ENCODE measurements around the gene TBC1D16. TPM values are rescaled to one million over a fixed set of nuclear protein-coding genes. Genes with fewer than 3 reads are reported as not detected.

The TBC1D16 gene
- total and polyA plus RNA-seq, 2 experiments from 2014 or later, result 24.5 to 38.1 TPM

DNA sequence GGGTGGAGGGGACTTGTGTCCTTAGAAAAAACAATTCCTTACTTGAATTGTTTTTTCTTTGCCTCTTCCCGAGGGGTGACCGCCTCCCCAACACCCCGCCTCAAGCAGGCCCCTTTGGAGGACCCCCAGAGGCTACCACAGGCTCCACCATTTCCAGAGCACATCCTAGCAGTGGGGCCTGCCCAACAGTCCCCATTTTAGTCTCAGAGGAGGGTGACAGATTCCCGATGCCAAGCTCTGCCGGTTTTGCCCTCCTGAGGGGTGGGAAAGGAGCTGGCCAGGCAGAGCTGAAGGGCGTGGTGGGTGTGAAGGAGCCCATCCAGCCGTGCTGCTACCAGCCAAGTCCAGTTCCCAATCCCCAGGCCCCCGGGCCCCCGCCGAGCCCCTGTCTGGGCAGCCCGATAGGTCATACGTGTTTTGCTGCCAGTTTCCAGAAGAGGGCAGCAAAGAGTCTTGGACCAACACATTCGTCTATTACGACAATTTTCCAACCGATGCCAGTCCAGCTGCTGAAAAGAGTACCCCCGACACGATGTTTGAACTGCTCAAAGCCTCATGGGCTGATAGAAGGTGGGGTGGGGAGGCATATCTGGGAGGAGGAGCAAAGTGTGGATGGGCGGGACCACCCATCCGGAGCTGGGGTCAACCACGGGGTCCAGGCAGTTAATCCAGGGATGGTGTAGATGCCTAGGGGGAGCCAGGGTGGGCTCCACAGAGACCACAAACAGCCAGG is 46.9 kb upstream of the TBC1D16 start:
- H3K36me3 ChIP-seq (replicated peaks; ENCODE audit: insufficient read depth, low read depth), result no peaks in the 10 kb centered on the region
- H3K27ac ChIP-seq, result no peak overlapping the region
- peak; percentile 86 for DNase-seq (ENCODE audit: low spot score)
- 38% methylated on average over 20 of the region's 20 CpGs for WGBS (ENCODE audit: low lambda C conversion rate, missing lambda C conversion rate)
- H3K9me3 ChIP-seq (ENCODE audit: low read depth), result no peaks in the 10 kb centered on the region
- no peak overlapping the region for H3K4me3 ChIP-seq
- H2AFZ ChIP-seq, result no peak overlapping the region
- no peaks in the 10 kb centered on the region for H3K79me2 ChIP-seq
- H3K27me3 ChIP-seq, result no peaks in the 10 kb centered on the region
- TF ChIP-seq EZH2phosphoT487 (IDR thresholded peaks at IDR 0.05; ENCODE audit: low read depth, severe bottlenecking, unreplicated experiment), result no peak
- no peak for TF ChIP-seq EZH2 (IDR thresholded peaks at IDR 0.05; ENCODE audit: borderline replicate concordance)
- TF ChIP-seq, protein P1, sequence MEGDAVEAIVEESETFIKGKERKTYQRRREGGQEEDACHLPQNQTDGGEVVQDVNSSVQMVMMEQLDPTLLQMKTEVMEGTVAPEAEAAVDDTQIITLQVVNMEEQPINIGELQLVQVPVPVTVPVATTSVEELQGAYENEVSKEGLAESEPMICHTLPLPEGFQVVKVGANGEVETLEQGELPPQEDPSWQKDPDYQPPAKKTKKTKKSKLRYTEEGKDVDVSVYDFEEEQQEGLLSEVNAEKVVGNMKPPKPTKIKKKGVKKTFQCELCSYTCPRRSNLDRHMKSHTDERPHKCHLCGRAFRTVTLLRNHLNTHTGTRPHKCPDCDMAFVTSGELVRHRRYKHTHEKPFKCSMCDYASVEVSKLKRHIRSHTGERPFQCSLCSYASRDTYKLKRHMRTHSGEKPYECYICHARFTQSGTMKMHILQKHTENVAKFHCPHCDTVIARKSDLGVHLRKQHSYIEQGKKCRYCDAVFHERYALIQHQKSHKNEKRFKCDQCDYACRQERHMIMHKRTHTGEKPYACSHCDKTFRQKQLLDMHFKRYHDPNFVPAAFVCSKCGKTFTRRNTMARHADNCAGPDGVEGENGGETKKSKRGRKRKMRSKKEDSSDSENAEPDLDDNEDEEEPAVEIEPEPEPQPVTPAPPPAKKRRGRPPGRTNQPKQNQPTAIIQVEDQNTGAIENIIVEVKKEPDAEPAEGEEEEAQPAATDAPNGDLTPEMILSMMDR (IDR thresholded peaks at IDR 0.05; ENCODE audit: poor library complexity), result peak; percentile 81
- no peaks in the 10 kb centered on the region for H3K9me2 ChIP-seq (replicated peaks; ENCODE audit: insufficient read depth)
- H3K4me1 ChIP-seq (ENCODE audit: insufficient read depth), result no peaks in the 10 kb centered on the region
- H4K20me1 ChIP-seq (ENCODE audit: insufficient read depth, poor library complexity, severe bottlenecking), result no peaks in the 10 kb centered on the region
- peak overlapping the region; percentile 51 for H3K4me2 ChIP-seq

DNA sequence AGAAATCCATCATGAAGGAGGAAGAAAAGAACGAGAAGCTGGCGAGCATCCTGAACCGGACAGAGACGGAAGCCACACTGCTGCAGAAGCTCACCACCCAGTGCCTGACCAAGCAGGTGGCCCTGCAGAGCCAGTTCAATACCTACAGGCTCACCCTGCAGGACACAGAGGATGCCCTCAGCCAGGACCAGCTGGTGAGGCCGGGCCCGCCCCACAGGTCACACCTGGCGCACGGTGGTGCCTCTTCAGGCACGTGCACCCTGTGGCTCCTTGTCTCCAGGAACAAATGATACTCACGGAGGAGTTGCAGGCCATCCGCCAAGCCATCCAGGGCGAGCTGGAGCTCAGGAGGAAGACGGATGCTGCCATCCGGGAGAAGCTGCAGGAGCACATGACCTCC is 45.9 kb upstream of the TBC1D16 start:
- DNase-seq (ENCODE audit: low spot score), result no peak
- H3K9me2 ChIP-seq (replicated peaks; ENCODE audit: insufficient read depth), result no peaks in the 10 kb centered on the region
- H3K27ac ChIP-seq, result no peak overlapping the region
- H3K79me2 ChIP-seq, result no peaks in the 10 kb centered on the region
- H4K20me1 ChIP-seq (ENCODE audit: insufficient read depth, poor library complexity, severe bottlenecking), result no peaks in the 10 kb centered on the region
- no peaks in the 10 kb centered on the region for H3K36me3 ChIP-seq (replicated peaks; ENCODE audit: insufficient read depth, low read depth)
- TF ChIP-seq EZH2 (IDR thresholded peaks at IDR 0.05; ENCODE audit: borderline replicate concordance), result no peak
- TF ChIP-seq, protein P1 (IDR thresholded peaks at IDR 0.05; ENCODE audit: poor library complexity), result no peak
- no peak for TF ChIP-seq EZH2phosphoT487 (IDR thresholded peaks at IDR 0.05; ENCODE audit: low read depth, severe bottlenecking, unreplicated experiment)
- H3K4me3 ChIP-seq, result no peak overlapping the region
- no peaks in the 10 kb centered on the region for H3K27me3 ChIP-seq
- H2AFZ ChIP-seq, result no peak overlapping the region
- no peaks in the 10 kb centered on the region for H3K4me1 ChIP-seq (ENCODE audit: insufficient read depth)
- WGBS (ENCODE audit: low lambda C conversion rate, missing lambda C conversion rate), result 96% methylated on average over 14 of the region's 14 CpGs
- no peak overlapping the region for H3K4me2 ChIP-seq
- H3K9me3 ChIP-seq (ENCODE audit: low read depth), result no peaks in the 10 kb centered on the region

DNA sequence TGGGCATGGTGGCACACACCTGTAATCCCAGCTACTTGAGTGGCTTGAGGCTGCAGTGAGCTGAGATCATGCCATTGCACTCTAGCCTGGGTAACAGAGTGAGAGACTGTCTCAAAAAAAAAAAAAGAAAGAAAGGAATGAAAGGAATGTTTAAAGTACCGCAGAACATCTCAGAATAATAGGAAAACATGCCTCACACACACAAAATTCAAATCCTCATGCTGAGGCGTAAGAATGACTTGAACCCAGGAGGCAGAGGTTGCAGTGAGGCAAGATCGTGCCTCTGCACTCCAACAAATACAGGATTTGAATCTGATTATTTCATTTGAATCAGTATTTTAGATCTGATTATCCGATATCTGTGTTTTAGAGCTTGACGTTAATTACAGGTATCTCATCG is 44.4 kb upstream of the TBC1D16 start:
- no peaks in the 10 kb centered on the region for H3K4me1 ChIP-seq (ENCODE audit: insufficient read depth)
- no peak overlapping the region for H2AFZ ChIP-seq
- no peak overlapping the region for H3K27ac ChIP-seq
- no peaks in the 10 kb centered on the region for H3K9me2 ChIP-seq (replicated peaks; ENCODE audit: insufficient read depth)
- 84% methylated on average over 6 of the region's 6 CpGs for WGBS (ENCODE audit: low lambda C conversion rate, missing lambda C conversion rate)
- no peaks in the 10 kb centered on the region for H3K36me3 ChIP-seq (replicated peaks; ENCODE audit: insufficient read depth, low read depth)
- H4K20me1 ChIP-seq (ENCODE audit: insufficient read depth, poor library complexity, severe bottlenecking), result no peaks in the 10 kb centered on the region
- H3K79me2 ChIP-seq, result no peaks in the 10 kb centered on the region
- no peak overlapping the region for H3K4me3 ChIP-seq
- no peak for TF ChIP-seq EZH2 (IDR thresholded peaks at IDR 0.05; ENCODE audit: borderline replicate concordance)
- TF ChIP-seq EZH2phosphoT487 (IDR thresholded peaks at IDR 0.05; ENCODE audit: low read depth, severe bottlenecking, unreplicated experiment), result no peak
- TF ChIP-seq, protein P1 (IDR thresholded peaks at IDR 0.05; ENCODE audit: poor library complexity), result no peak
- no peaks in the 10 kb centered on the region for H3K27me3 ChIP-seq
- H3K4me2 ChIP-seq, result no peak overlapping the region
- no peaks in the 10 kb centered on the region for H3K9me3 ChIP-seq (ENCODE audit: low read depth)
- DNase-seq (ENCODE audit: low spot score), result no peak

All from hepatocyte (in vitro differentiated cells).